Fibroblast of skin of abdomen (primary cell): Measurements from ENCODE around the gene ANGPTL2.
A peak's percentile ranks its signal among the peaks of the same experiment; 100 is the strongest.

Experiments used
- DNase-seq: peaks from one replicate; pipeline ENCODE4 v3.0.0-alpha.2; 2013

The ANGPTL2 gene

GRCh38 chr9:127116957-127117356, 5.5 kb downstream of the ANGPTL2 start:
- DNase-seq: peak; percentile 62

GRCh38 chr9:127116088-127116726, 6.2 kb downstream of the ANGPTL2 start:
- DNase-seq: no peak

- no peak for DNase-seq
These were observed 7.8 kb downstream of the ANGPTL2 start for GRCh38 chr9:127114606-127115005.

GRCh38 chr9:127113191-127113972, 9.1 kb downstream of the ANGPTL2 start:
- DNase-seq: no peak

- no peak for DNase-seq
These were observed 9.7 kb downstream of the ANGPTL2 start for GRCh38 chr9:127112735-127113161.

GRCh38 chr9:127112056-127112455, 10.4 kb downstream of the ANGPTL2 start:
- no peak for DNase-seq

GRCh38 chr9:127109212-127109711, 13.2 kb downstream of the ANGPTL2 start:
- DNase-seq: no peak

- no peak for DNase-seq
These were observed 14.2 kb downstream of the ANGPTL2 start for GRCh38 chr9:127107929-127108876.

GRCh38 chr9:127107171-127107928, 15.1 kb downstream of the ANGPTL2 start:
- no peak for DNase-seq

GRCh38 chr9:127106466-127106855, 16.0 kb downstream of the ANGPTL2 start:
- no peak for DNase-seq

- no peak for DNase-seq
These were observed 16.5 kb downstream of the ANGPTL2 start for GRCh38 chr9:127105805-127106465.

- peak; percentile 13 for DNase-seq
These were observed 17.7 kb downstream of the ANGPTL2 start for GRCh38 chr9:127104581-127105311.

GRCh38 chr9:127102788-127103187, 19.6 kb downstream of the ANGPTL2 start:
- no peak for DNase-seq

- DNase-seq: no peak
These were observed 20.3 kb downstream of the ANGPTL2 start for GRCh38 chr9:127102176-127102575.

- DNase-seq: no peak
These were observed 22.8 kb downstream of the ANGPTL2 start for GRCh38 chr9:127099664-127100063.

GRCh38 chr9:127098916-127099553, 23.4 kb downstream of the ANGPTL2 start:
- no peak for DNase-seq

GRCh38 chr9:127097683-127098082, 24.8 kb downstream of the ANGPTL2 start:
- no peak for DNase-seq

GRCh38 chr9:127096208-127096607, 26.2 kb downstream of the ANGPTL2 start:
- DNase-seq: no peak

GRCh38 chr9:127095411-127095810, 27.0 kb downstream of the ANGPTL2 start:
- DNase-seq: no peak
